ENCODE data around the gene KRT40.

DNA sequence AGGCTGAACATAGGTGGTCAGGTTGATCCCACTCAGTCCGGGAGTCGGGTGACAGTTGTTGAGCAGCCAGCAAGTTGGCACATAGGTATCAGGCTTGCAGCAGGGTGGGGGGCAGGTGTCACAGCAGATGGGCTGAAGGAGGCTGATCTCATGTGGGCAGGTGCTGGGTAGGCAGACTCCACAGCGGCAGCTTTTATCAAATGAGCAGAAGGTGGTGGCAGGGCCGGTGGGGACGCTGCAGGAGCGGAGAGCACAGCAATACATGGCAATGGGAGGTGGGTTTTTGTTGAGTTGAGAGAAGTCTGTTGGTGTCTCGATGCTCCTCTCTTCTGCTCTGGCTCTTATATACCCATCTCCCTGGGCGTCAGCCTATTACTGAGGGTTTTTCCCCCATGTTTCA, 24.7 kb upstream of the KRT40 start, which contains the start of gene KRTAP3-1:
- TF ChIP-seq POLR2A (IDR thresholded peaks at IDR 0.05): no peak
- TF ChIP-seq CTCF (IDR thresholded peaks at IDR 0.05): no peak
- TF ChIP-seq EP300 (IDR thresholded peaks at IDR 0.05): no peak

All from stomach (tissue), 4 donors.